Small intestine (tissue), 7 donors: Measurements from ENCODE around the gene SLC25A23. TPM values are rescaled to one million over a fixed set of nuclear protein-coding genes. Genes with fewer than 3 reads are reported as not detected.

Experiments used
- DNase-seq, 2 donors: peaks; one replicate each; pipeline versions ENCODE4 v3.0.0 to v3.0.0-alpha.2; 2013
- FAIRE-seq: peaks from 2 replicates; lab custom pipeline; 2012; peaks lifted over from hg19 to GRCh38; lab: Jason Lieb, UNC
- H3K27ac ChIP-seq, 3 donors: one replicate each; pipeline ENCODE4 v1.5.1; 2013; ENCODE audit warnings: low read length in 2 of 3, mild to moderate bottlenecking in 2 of 3, control low read depth in 1 of 3, inconsistent platforms in 1 of 3, low read depth in 1 of 3, moderate library complexity in 1 of 3
- H3K27me3 ChIP-seq, 3 donors: one replicate each; pipeline ENCODE4 v1.6.1; 2013; ENCODE audit warnings: low read length in 3 of 3, inconsistent platforms in 1 of 3; ENCODE audit not compliant: control insufficient read depth in 3 of 3, insufficient read depth in 3 of 3
- H3K36me3 ChIP-seq, 3 donors: one replicate each; pipeline ENCODE4 v1.6.1; 2013; ENCODE audit warnings: low read length in 3 of 3, inconsistent platforms in 1 of 3, low read depth in 1 of 3, mild to moderate bottlenecking in 1 of 3, moderate library complexity in 1 of 3; ENCODE audit not compliant: control insufficient read depth in 3 of 3, insufficient read depth in 2 of 3
- H3K4me1 ChIP-seq, 3 donors: one replicate each; pipeline ENCODE4 v1.6.1; 2013; ENCODE audit warnings: low read length in 2 of 3, inconsistent platforms in 1 of 3, low read depth in 1 of 3, mild to moderate bottlenecking in 1 of 3, moderate library complexity in 1 of 3; ENCODE audit not compliant: control insufficient read depth in 3 of 3, insufficient read depth in 2 of 3
- H3K4me3 ChIP-seq, 3 donors: one replicate each; pipeline ENCODE4 v1.5.1; 2013; ENCODE audit warnings: low read length in 3 of 3, control low read depth in 1 of 3, inconsistent platforms in 1 of 3, low read depth in 1 of 3, mild to moderate bottlenecking in 1 of 3, moderate library complexity in 1 of 3
- H3K9me3 ChIP-seq, 2 donors: one replicate each; pipeline ENCODE4 v1.6.1; 2013; ENCODE audit warnings: low read depth in 1 of 2, low read length in 1 of 2; ENCODE audit not compliant: control insufficient read depth in 2 of 2, insufficient read depth in 1 of 2
- WGBS, 3 donors: extraction: QIAGEN DNeasy Blood & Tissue Kit; methylation state at CpG; one replicate each; pipeline ENCODE4 v1.1.7; 2013; 5-methylcytosine and 5-hydroxymethylcytosine counted together
- polyA plus RNA-seq, 4 donors: library from polyadenylated mRNA; stranded (reverse) in 3 of 4; unstranded in 1 of 4; fragments of 200-250 nt in 3 of 4; fragments of 120-200 nt in 1 of 4; gene quantifications; one replicate each; pipeline versions ENCODE4 v1.2.1 to v1.2.3, GENCODE V29; 2013
- donor health status: healthy with polysubstance abuse.
- donor health status: control.
- donor health status: control.
- donor health status: Bipolar disorder and iron deficiency.
- donor health status: healthy.

The SLC25A23 gene
- polyA plus RNA-seq, 4 donors, result 24.1 to 87.0 (median 49.9) TPM

- Histone ChIP-seq H3K27me3 (peaks cover 0 to 8% (median 0%) of the 10 kb centered on the region in 3 donors), H3K9me3 (no peaks in the 10 kb centered on the region), H3K36me3 (peaks cover 0 to 38% (median 7%) of the 10 kb centered on the region in 3 donors), H3K4me3 (no peak overlapping the region), H3K4me1 (peaks cover 0 to 5% (median 0%) of the 10 kb centered on the region in 3 donors), H3K27ac (no peak overlapping the region)
- DNase-seq (no peak), FAIRE-seq (no peak)
- 88 to 92% (median 91%) methylated on average over 21 of the region's 21 CpGs for WGBS, 3 donors
Measured at GRCh38 chr19:6466526-6467248, 7.1 kb upstream of the SLC25A23 start.

- Histone ChIP-seq H3K27ac (no peak overlapping the region), H3K4me1 (peaks cover 0 to 5% (median 0%) of the 10 kb centered on the region in 3 donors), H3K27me3 (peaks cover 0 to 8% (median 0%) of the 10 kb centered on the region in 3 donors), H3K36me3 (peaks cover 0 to 38% (median 7%) of the 10 kb centered on the region in 3 donors), H3K9me3 (no peaks in the 10 kb centered on the region), H3K4me3 (peak overlapping the region in 2 of 3 donors; percentile 69 to 88)
- DNase-seq, result no peak
- WGBS, 3 donors, result 86 to 96% (median 91%) methylated on average over 8 of the region's 8 CpGs
- FAIRE-seq, result no peak
Measured at GRCh38 chr19:6465663-6466062, 6.1 kb upstream of the SLC25A23 start.

GRCh38 chr19:6465006-6465405, 5.4 kb upstream of the SLC25A23 start:
- Histone ChIP-seq H3K27ac (peak overlapping the region; percentile 72 to 99 (median 96)), H3K36me3 (peaks cover 0 to 38% (median 7%) of the 10 kb centered on the region in 3 donors), H3K27me3 (peaks cover 0 to 8% (median 0%) of the 10 kb centered on the region in 3 donors), H3K4me1 (peaks cover 0 to 5% (median 0%) of the 10 kb centered on the region in 3 donors), H3K4me3 (peak overlapping the region; percentile 61 to 88 (median 69)), H3K9me3 (no peaks in the 10 kb centered on the region)
- DNase-seq (peak; percentile 16 to 56), FAIRE-seq (no peak)
- WGBS, 3 donors, result 13 to 37% (median 25%) methylated on average over 9 of the region's 9 CpGs

GRCh38 chr19:6464070-6464873, 4.7 kb upstream of the SLC25A23 start, which contains the start of gene CRB3:
Gene CRB3 (plus strand): TSS chr19:6464271. CDS start chr19:6464702, 431 bp downstream.
- Histone ChIP-seq H3K9me3 (no peaks in the 10 kb centered on the region), H3K4me3 (peak within 1 kb of the TSS; percentile 61 to 88 (median 69)), H3K4me1 (peaks cover 0 to 5% (median 0%) of the 10 kb centered on the region in 3 donors), H3K27me3 (peaks cover 0 to 8% (median 0%) of the 10 kb centered on the region in 3 donors), H3K27ac (peak within 1 kb of the TSS; percentile 72 to 99 (median 96)), H3K36me3 (peaks cover 0 to 35% (median 7%) of the 10 kb centered on the region in 3 donors)
- 3 to 8% (median 6%) methylated on average over 50 to 65 of the region's 65 CpGs for WGBS, 3 donors
- no peak for FAIRE-seq
- peak; percentile 98 to 99 for DNase-seq

GRCh38 chr19:6460099-6460884, 700 bp upstream of the SLC25A23 start:
- FAIRE-seq (no peak), DNase-seq (peak; percentile 98 to 99)
- Histone ChIP-seq H3K9me3 (no peaks in the 10 kb centered on the region), H3K36me3 (peaks cover 4 to 13% (median 5%) of the 10 kb centered on the region in 3 donors), H3K4me1 (peaks cover 0 to 8% (median 0%) of the 10 kb centered on the region in 3 donors), H3K27me3 (peaks cover 0 to 8% (median 0%) of the 10 kb centered on the region in 3 donors), H3K4me3 (peak overlapping the region; percentile 57 to 92 (median 83)), H3K27ac (peak overlapping the region; percentile 85 to 95 (median 93))
- 0 to 1% (median 0%) methylated on average over 55 to 57 of the region's 57 CpGs for WGBS, 3 donors

GRCh38 chr19:6458695-6459261, 814 bp downstream of the SLC25A23 start:
- H3K36me3 ChIP-seq, result peaks cover 8 to 25% (median 14%) of the 10 kb centered on the region in 3 donors
- H3K9me3 ChIP-seq, result peaks cover 2 to 12% of the 10 kb centered on the region in 2 donors
- no peaks in the 10 kb centered on the region for H3K27me3 ChIP-seq
- peaks cover 0 to 8% (median 0%) of the 10 kb centered on the region in 3 donors for H3K4me1 ChIP-seq
- FAIRE-seq, result no peak
- WGBS, 3 donors, result 40 to 44% (median 44%) methylated on average over 12 to 16 of the region's 16 CpGs
- peak overlapping the region in 1 of 3 donors; percentile 58 for H3K27ac ChIP-seq
- peak overlapping the region; percentile 56 to 92 (median 83) for H3K4me3 ChIP-seq
- peak; percentile 42 to 63 for DNase-seq

- H3K36me3 ChIP-seq, result peaks cover 8 to 28% (median 15%) of the 10 kb centered on the region in 3 donors
- H3K27ac ChIP-seq, result no peak overlapping the region
- no peaks in the 10 kb centered on the region for H3K27me3 ChIP-seq
- WGBS, 3 donors, result 85 to 92% (median 89%) methylated on average over 16 to 17 of the region's 17 CpGs
- peak overlapping the region in 1 of 3 donors; percentile 92 for H3K4me3 ChIP-seq
- FAIRE-seq (no peak), DNase-seq (no peak)
- H3K4me1 ChIP-seq, result peaks cover 0 to 8% (median 0%) of the 10 kb centered on the region in 3 donors
- peaks cover 2 to 18% of the 10 kb centered on the region in 2 donors for H3K9me3 ChIP-seq
Measured at GRCh38 chr19:6457958-6458694, 1.5 kb downstream of the SLC25A23 start.
